OCI-LY3 (cell line): ENCODE measurements around the gene TMC6.
"Not testable (repeated sequence)": the region's sequence is repeated elsewhere in the genome, so short reads cannot be mapped to it uniquely, and the experiment has no call there.

ENCODE experiments used
- EZH2phosphoT487 ChIP-seq: fragments of 200-600 bp; shearing (Covaris generic); IDR thresholded peaks from 2 replicates; pipeline ENCODE4 v1.6.1; 2018; ENCODE audit warnings: antibody characterized with exemption, mixed run types, low read depth
- TF ChIP-seq, protein P1 (sequence below): fragments of 200-600, 300-600 bp; sonication (generic); IDR thresholded peaks from 2 replicates; pipeline ENCODE4 v1.5.1; 2014; ENCODE audit warnings: antibody characterized with exemption, low read length, low read depth

DNA sequence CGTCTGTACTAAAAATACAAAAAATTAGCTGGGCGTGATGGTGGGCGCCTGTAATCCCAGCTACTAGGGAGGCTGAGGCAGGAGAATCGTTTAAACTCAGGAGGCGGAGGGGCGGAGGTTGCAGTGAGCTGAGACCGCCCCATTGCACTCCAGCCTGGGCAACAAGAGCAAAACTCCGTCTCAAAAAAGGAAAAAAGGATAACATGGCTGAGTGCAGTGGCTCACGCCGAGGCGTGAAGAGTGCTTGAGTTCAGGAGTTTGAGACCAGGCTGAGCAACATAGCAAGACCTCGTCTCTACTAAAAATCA, 11.3 kb upstream of the TMC6 start:
- TF ChIP-seq, protein P1, sequence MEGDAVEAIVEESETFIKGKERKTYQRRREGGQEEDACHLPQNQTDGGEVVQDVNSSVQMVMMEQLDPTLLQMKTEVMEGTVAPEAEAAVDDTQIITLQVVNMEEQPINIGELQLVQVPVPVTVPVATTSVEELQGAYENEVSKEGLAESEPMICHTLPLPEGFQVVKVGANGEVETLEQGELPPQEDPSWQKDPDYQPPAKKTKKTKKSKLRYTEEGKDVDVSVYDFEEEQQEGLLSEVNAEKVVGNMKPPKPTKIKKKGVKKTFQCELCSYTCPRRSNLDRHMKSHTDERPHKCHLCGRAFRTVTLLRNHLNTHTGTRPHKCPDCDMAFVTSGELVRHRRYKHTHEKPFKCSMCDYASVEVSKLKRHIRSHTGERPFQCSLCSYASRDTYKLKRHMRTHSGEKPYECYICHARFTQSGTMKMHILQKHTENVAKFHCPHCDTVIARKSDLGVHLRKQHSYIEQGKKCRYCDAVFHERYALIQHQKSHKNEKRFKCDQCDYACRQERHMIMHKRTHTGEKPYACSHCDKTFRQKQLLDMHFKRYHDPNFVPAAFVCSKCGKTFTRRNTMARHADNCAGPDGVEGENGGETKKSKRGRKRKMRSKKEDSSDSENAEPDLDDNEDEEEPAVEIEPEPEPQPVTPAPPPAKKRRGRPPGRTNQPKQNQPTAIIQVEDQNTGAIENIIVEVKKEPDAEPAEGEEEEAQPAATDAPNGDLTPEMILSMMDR, result not testable (repeated sequence)
- not testable (repeated sequence) for TF ChIP-seq EZH2phosphoT487
